CD4-positive, alpha-beta T cell treated with Interleukin-2 at 100 ng/mL for 4 hours (primary cell): ENCODE data around the gene TUBA4A.
"Not testable (repeated sequence)": the region's sequence is repeated elsewhere in the genome, so short reads cannot be mapped to it uniquely, and the experiment has no call there.

ENCODE experiments used
- DNase-seq: peaks from one replicate; pipeline ENCODE4 v3.0.0-alpha.2; 2020; ENCODE audit warnings: low spot score

Gene TUBA4A

DNA sequence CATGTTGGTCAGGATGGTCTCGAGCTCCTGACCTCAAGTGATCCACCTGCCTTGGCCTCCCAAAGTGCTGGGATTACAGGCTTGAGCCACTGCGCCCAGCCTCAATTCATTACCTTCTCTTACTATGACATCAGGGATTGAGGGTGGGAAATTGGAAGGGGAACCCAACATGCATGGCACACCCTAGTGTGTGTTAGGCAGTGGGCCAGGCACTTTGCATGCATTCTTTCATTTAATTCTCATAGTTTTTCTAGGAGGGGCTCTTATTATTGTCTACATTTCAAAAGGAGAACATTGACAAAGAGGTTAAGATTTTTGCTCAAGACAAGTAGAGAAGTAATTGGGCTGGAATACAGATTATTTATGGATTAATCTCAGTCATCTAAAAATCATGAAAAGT, 14.6 kb upstream of the TUBA4A start:
- DNase-seq: no peak

- DNase-seq: no peak
These were observed 13.2 kb upstream of the TUBA4A start for GRCh38 chr2:219266886-219267285.

DNA sequence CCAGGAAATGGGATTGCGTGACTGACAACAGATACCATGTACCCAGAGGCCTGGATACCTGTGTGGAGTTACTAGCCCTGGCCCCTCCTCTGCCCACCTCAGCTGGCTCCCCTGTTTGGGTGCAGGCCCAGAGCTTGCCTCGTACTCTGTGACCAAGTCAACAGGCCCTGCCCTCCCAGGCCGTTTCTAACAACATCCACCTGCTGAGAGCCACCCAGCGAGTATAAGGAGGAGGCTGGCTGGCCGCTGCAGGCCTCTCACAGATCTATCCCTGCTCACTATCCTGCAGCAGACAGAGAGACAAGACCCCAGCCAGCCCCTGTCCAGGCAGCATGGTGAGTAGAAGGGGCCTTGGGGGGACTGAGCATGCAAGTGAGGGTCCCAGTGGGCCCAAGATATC, 12.5 kb upstream of the TUBA4A start:
- DNase-seq: no peak

DNA sequence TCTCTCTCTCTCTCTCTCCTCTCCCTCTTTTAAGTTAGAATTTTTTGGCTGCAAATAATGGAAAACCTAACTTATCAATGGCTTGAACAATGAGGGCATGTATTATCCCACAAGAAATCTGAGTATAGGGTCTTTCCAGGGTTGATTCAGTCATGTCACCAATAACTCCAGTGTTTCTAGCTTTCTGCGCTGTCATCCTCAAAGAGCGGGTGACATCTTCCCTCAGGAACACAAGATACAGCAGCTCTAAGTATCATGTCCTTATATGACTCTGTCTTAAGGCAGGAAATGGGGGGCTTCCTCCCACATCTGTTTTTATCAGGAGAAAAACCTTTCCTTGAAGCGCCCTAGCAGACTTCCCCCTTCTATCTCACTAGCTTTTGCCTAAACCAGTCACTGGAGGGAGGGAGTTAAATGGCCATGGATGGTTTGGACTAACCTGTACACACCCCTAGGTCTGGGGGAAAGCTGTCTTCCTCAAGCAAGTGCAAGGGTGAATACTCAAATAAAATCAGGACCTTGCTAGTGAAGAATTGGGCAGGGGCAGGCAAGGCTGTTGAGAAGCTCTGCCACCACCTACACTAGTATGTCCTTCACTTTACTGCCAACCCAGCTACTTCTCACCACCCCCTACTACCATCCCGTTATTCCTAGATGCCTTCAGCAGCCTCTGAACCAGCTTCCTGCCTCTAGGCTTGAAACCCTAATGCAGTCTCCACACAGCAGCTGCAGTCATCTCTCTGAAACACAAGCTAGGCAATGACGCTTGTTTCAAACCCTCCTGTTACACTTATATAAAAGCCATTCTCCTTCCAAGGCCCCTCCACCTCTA, 7.5 kb upstream of the TUBA4A start:
- DNase-seq: no peak

GRCh38 chr2:219258942-219259341, 5.2 kb upstream of the TUBA4A start:
- DNase-seq: not testable (repeated sequence)

DNA sequence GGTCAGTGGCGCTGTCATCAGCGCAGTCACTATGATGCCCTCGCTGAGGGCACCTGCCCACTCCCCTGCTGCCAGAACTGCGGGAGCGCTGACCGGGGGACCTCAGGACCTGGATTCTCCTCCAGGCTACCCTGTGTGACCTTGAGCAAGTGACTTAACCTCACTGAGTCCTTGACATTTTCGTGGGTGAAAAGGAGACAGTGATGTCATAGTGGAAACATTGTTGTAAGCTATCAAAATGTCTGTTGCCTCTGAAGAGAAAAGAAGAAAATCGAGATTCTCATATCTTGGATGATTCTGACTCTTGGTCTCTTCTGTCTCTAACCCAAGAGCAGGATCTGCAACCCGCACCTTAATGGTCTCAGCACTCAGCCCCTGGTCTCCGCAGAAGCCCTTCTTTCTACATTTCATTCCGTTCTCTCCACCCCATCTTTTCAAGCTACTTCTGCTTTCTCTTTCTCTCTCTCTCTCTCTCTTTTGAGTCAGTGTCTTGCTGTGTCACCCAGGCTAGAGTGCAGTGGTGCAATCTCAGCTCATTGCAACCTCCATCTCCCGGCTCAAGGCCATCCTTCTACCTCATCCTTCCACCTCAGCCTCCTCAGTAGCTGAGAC, 978 bp upstream of the TUBA4A start:
- DNase-seq: peak; percentile 59

DNA sequence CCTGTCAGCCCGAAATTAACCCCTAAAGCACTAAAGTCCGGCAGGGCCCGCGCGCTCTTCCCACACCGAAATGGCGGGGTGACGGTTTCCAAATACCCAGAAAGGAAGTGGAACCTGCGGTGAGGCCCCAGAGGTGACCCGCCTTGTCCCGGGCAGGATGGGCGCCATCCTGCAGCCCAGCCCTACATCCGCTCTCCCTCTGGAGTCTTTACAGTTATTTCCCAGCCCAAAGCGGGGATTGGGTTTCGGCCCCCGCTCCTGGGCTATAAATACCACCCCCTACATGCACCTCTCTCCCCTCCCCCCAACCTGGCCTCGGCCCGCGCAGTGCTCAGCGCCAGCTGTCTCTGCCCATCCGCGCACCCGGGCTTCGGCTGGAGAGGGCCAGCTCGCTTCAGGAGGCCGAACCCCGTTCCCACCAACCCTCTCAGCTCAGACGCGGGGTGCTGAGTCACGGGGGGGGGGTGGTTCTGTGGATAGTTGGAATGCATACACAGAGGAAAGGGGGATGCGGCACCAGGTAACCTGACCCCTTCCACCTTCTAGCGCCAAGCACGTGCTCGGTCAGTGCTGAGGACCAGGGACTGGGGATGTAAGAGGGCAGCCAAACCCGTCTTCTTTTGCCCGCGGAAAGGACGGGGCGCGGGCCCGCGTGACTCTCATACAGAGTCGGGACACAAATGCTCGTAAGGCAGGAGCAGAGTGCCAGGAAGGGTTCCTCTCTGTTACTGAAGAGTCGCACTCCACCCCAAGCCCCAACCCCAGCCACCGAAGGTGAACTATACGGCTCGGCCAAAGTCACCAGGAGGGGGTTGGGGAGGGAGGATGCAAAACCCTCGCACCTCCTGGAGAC, 592 bp downstream of the TUBA4A start, which contains the start of gene TUBA4B:
TSS of gene TUBA4B (plus strand) at position 344 of the 853 bp plus-strand sequence. CDS start at position 509, 165 bp downstream.
- peak; percentile 41 for DNase-seq

- no peak for DNase-seq
These were observed 1.2 kb downstream of the TUBA4A start for GRCh38 chr2:219252570-219252899.

DNA sequence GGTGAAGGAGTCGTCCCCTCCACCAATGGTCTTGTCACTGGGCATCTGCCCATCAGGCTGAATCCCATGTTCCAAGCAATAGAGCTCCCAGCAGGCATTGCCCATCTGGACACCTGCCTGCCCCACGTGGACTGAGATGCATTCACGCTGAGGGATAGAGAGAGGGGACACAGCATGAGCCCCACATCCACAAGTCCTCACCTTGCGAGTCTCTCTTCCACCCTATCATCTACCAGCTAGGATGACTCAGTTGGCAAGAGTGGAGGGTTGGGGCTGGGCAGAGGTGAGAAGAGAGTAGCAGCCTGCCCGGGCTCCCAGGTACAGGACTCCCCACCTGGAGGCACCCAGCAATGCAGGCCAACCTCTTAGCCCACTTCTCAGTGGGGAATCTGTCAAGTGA, 1.6 kb downstream of the TUBA4A start:
- DNase-seq: peak; percentile 56

GRCh38 chr2:219251656-219252055, 2.1 kb downstream of the TUBA4A start:
- no peak for DNase-seq

- no peak for DNase-seq
These were observed 3.5 kb downstream of the TUBA4A start for GRCh38 chr2:219250049-219250781.

DNA sequence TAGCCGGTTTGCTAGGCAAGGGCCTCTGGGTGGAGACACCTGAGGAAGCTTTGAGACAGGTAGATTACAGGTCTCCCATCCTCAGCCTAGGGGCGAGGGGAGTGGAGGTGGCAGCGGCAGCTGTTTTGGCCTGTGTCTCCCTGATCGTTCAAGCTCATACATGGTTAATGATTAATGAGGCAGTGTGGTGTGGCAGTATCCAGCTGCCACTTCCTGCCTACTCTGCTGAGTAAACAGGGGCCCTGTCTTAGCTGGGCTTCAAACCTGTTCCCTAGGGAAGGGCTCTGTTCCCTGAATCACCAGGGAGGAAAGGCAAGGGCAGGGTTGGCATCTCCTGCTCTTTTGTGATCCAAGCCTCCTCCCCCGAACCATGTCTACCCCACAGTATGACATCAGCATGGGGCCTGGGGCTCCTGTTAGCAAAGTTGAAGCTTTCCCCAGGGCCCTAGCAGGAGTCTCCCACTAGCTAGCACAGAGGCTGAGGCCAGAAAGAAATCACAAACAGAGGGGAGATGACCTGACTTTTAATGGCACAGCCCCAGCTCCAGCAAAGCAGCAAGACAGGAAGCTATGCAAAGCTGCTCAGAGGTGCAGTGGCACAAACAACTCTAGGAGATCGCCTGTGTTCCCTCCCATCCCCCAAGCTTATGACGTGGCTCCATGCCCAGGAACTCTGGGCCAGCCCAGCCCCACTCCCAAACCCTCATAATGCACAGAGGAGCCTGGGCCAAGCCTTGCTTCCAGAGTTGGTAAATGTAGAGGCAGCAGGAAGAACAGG, 4.3 kb downstream of the TUBA4A start:
- peak; percentile 55 for DNase-seq

GRCh38 chr2:219248845-219249202, 4.9 kb downstream of the TUBA4A start:
- no peak for DNase-seq

- DNase-seq: peak; percentile 82
These were observed 5.8 kb downstream of the TUBA4A start for GRCh38 chr2:219247678-219248642.

- no peak for DNase-seq
These were observed 7.2 kb downstream of the TUBA4A start for GRCh38 chr2:219246559-219246958.

GRCh38 chr2:219245899-219246230, 7.9 kb downstream of the TUBA4A start:
- DNase-seq: no peak

GRCh38 chr2:219245148-219245898, 8.4 kb downstream of the TUBA4A start, which contains the start of the genes GLB1L and STK16:
TSS of gene GLB1L (minus strand) at chr2:219245444. CDS start at chr2:219243573, 1,871 bp downstream.
TSS of gene STK16 (plus strand) at chr2:219245479. CDS start at chr2:219246000, 521 bp downstream.
- peak; percentile 87 for DNase-seq

GRCh38 chr2:219244789-219245147, 8.9 kb downstream of the TUBA4A start:
- DNase-seq: no peak

DNA sequence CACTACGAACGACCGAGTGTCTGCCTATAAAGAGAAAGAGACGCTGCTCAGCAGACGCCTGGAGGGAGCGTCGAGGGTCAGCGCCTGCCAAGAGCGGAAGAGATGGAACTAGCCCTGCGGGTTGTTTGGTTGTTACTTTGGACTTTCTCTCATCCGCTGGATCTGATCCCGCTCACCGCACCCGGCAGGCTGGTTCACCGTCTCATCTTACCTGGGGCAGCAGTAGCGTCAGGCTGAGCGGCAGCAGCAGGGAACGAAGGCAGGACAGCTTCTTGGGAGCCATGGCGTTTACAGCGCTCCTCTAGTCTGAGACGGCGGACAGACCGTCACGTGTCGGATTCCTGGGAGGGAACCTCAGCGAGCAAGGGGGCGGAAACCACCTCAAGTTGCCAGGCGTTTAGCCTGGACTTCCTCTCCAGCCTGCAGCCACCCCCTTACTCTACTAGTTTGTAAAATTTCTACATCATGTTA, 10.4 kb downstream of the TUBA4A start:
- DNase-seq: no peak
